DMS79 treated with DMSO at 0.1 percent for 48 hours (cell line): ENCODE results near the gene NDUFS6.
"Not testable (repeated sequence)": the region's sequence is repeated elsewhere in the genome, so short reads cannot be mapped to it uniquely, and the experiment has no call there.

Experiments
- DNase-seq: peaks from one replicate; lab custom pipeline; 2025; lab: John Stamatoyannopoulos, UW

Gene NDUFS6

GRCh38 chr5:1783216-1783554 is 18.0 kb upstream of the NDUFS6 start:
- DNase-seq, result peak; percentile 84

- DNase-seq, result no peak
These were observed 16.8 kb upstream of the NDUFS6 start for GRCh38 chr5:1784197-1785050.

GRCh38 chr5:1785062-1785461 is 16.1 kb upstream of the NDUFS6 start:
- no peak for DNase-seq

- no peak for DNase-seq
These were observed 15.2 kb upstream of the NDUFS6 start for GRCh38 chr5:1785984-1786383.

GRCh38 chr5:1786621-1787471 is 14.4 kb upstream of the NDUFS6 start:
- no peak for DNase-seq

GRCh38 chr5:1787472-1788047 is 13.6 kb upstream of the NDUFS6 start:
- DNase-seq, result no peak

- DNase-seq, result no peak
These were observed 13.0 kb upstream of the NDUFS6 start for GRCh38 chr5:1788200-1788599.

GRCh38 chr5:1788828-1789227 is 12.4 kb upstream of the NDUFS6 start:
- DNase-seq, result no peak

GRCh38 chr5:1789438-1789833 is 11.8 kb upstream of the NDUFS6 start:
- DNase-seq, result not testable (repeated sequence)

GRCh38 chr5:1789834-1790471 is 11.3 kb upstream of the NDUFS6 start:
- no peak for DNase-seq

- no peak for DNase-seq
These were observed 10.0 kb upstream of the NDUFS6 start for GRCh38 chr5:1791176-1791575.

- peak; percentile 26 for DNase-seq
These were observed 8.4 kb upstream of the NDUFS6 start for GRCh38 chr5:1792842-1793266.

- no peak for DNase-seq
These were observed 7.9 kb upstream of the NDUFS6 start for GRCh38 chr5:1793301-1793740.

- no peak for DNase-seq
These were observed 7.0 kb upstream of the NDUFS6 start for GRCh38 chr5:1793966-1794900.

- no peak for DNase-seq
These were observed 6.3 kb upstream of the NDUFS6 start for GRCh38 chr5:1794901-1795290.

- no peak for DNase-seq
These were observed 5.7 kb upstream of the NDUFS6 start for GRCh38 chr5:1795506-1795905.

GRCh38 chr5:1795931-1796330 is 5.3 kb upstream of the NDUFS6 start:
- DNase-seq, result no peak

GRCh38 chr5:1796371-1797102 is 4.7 kb upstream of the NDUFS6 start:
- DNase-seq, result no peak

- no peak for DNase-seq
These were observed 4.0 kb upstream of the NDUFS6 start for GRCh38 chr5:1797103-1797800.

GRCh38 chr5:1797855-1798254 is 3.4 kb upstream of the NDUFS6 start:
- DNase-seq, result no peak
